ENCODE measurements around the gene SPATA13. TPM values are rescaled to one million over a fixed set of nuclear protein-coding genes. Genes with fewer than 3 reads are reported as not detected.

Gene SPATA13
- total RNA-seq, 1 donor from 2014 or later = 20.1 TPM

DNA sequence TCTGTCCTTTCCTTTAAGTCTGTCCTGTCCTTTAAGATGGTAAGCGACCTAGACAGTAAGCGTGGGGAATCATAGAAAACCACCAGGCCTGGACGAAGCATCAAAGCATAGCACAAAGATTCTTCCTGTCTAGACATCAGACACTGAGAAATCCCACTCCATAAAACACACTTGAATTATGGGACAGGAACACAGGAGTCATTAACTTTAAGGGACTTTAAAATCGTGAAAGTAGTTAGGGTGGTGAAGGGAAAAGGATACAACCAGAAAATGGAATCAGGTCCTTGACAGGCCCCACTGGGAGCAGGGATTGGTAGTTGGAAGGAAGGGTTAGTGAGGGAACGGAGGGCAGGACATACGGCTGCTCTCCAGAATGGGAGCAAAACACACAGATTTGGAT is 117.2 kb downstream of the SPATA13 start:
- no peak overlapping the region for H3K4me3 ChIP-seq
- no peak for DNase-seq (ENCODE audit: extremely low spot score in 2 of 2)
- H3K27me3 ChIP-seq = no peaks in the 10 kb centered on the region
- no peak overlapping the region for H3K27ac ChIP-seq
- no peak for TF ChIP-seq POLR2A (IDR thresholded peaks at IDR 0.05)
- no peak for TF ChIP-seq POLR2AphosphoS5 (IDR thresholded peaks at IDR 0.05; ENCODE audit: insufficient read depth in 1 of 2, low read depth in 1 of 2)
- TF ChIP-seq, protein P1, sequence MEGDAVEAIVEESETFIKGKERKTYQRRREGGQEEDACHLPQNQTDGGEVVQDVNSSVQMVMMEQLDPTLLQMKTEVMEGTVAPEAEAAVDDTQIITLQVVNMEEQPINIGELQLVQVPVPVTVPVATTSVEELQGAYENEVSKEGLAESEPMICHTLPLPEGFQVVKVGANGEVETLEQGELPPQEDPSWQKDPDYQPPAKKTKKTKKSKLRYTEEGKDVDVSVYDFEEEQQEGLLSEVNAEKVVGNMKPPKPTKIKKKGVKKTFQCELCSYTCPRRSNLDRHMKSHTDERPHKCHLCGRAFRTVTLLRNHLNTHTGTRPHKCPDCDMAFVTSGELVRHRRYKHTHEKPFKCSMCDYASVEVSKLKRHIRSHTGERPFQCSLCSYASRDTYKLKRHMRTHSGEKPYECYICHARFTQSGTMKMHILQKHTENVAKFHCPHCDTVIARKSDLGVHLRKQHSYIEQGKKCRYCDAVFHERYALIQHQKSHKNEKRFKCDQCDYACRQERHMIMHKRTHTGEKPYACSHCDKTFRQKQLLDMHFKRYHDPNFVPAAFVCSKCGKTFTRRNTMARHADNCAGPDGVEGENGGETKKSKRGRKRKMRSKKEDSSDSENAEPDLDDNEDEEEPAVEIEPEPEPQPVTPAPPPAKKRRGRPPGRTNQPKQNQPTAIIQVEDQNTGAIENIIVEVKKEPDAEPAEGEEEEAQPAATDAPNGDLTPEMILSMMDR (IDR thresholded peaks at IDR 0.05) = no peak
- H3K36me3 ChIP-seq = no peaks in the 10 kb centered on the region
- H3K4me1 ChIP-seq = peaks cover 2% of the 10 kb centered on the region
- no peaks in the 10 kb centered on the region for H3K9me3 ChIP-seq
- intact Hi-C loops (cut with DNase I) = no loop called here

DNA sequence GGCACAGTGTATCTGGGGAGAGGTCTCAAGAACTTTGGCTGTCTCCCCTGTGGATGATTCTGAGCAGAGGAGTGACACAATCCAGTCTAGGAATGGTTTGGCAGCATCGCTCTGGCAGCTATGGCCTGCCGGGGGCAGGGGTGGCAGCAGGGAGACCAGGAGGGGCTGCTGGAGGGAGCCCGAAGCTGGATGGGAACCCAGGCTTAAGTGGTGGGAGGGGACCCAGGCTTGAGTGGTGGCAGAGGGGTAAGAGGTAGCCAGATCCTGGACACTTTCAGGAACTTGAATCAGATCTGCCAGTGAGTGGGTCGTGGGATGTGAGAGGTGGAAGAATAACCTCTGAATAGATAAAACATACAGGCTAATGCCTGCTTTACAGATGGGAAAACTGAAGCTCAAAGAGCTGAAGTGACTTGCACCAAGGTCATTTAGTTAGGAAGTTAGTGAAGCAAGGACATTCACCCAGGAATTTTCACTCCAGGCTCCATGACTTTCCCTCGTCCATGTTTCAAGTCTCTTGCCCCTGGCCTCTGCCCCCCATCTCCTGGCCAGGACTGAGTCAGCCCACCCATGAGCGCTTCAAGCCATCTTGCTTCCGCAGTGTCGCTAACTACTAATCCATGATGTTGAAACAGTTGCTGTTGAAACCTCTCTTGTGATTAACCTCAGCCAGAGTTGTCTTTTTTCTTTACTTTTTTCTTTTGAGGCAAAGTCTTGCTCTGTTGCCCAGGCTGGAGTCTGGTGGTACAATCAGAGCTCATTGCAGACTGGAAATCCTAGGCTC is 119.0 kb downstream of the SPATA13 start:
- H3K4me3 ChIP-seq = no peak overlapping the region
- no peaks in the 10 kb centered on the region for H3K36me3 ChIP-seq
- no peaks in the 10 kb centered on the region for H3K9me3 ChIP-seq
- no peak for DNase-seq (ENCODE audit: extremely low spot score in 2 of 2)
- H3K27ac ChIP-seq = no peak overlapping the region
- H3K4me1 ChIP-seq = no peaks in the 10 kb centered on the region
- H3K27me3 ChIP-seq = no peaks in the 10 kb centered on the region
- intact Hi-C loops (cut with DNase I) = no loop called here
- TF ChIP-seq POLR2A (IDR thresholded peaks at IDR 0.05) (no peak), POLR2AphosphoS5 (IDR thresholded peaks at IDR 0.05; ENCODE audit: insufficient read depth in 1 of 2, low read depth in 1 of 2) (no peak)
- TF ChIP-seq, protein P1 (IDR thresholded peaks at IDR 0.05) = no peak

DNA sequence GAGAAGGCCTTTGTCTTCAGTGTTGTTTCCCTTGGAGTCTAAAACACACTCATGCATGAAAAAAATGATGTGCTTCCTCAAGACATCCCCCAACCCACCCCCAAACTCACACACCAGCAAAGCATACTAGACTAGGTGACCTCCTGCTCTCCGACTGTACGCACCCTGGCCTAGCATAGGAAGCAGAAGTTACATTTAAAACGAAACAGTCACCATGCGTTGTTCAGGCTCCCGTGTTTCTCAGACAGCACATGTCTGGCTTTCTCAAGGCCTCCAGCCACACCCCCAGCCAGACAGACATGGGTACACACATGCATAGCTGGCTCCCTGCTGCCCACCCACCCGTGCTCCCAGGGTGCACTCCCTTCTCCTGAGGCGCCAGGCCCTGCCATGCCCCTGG is 120.2 kb downstream of the SPATA13 start:
- no peak for DNase-seq (ENCODE audit: extremely low spot score in 2 of 2)
- Histone ChIP-seq H3K36me3 (no peaks in the 10 kb centered on the region), H3K27me3 (no peaks in the 10 kb centered on the region), H3K27ac (no peak overlapping the region), H3K9me3 (no peaks in the 10 kb centered on the region), H3K4me1 (no peaks in the 10 kb centered on the region), H3K4me3 (no peak overlapping the region)
- TF ChIP-seq, protein P1 (IDR thresholded peaks at IDR 0.05) = no peak
- TF ChIP-seq POLR2A (IDR thresholded peaks at IDR 0.05) (no peak), POLR2AphosphoS5 (IDR thresholded peaks at IDR 0.05; ENCODE audit: insufficient read depth in 1 of 2, low read depth in 1 of 2) (no peak)
- intact Hi-C loops (cut with DNase I) = no loop called here

DNA sequence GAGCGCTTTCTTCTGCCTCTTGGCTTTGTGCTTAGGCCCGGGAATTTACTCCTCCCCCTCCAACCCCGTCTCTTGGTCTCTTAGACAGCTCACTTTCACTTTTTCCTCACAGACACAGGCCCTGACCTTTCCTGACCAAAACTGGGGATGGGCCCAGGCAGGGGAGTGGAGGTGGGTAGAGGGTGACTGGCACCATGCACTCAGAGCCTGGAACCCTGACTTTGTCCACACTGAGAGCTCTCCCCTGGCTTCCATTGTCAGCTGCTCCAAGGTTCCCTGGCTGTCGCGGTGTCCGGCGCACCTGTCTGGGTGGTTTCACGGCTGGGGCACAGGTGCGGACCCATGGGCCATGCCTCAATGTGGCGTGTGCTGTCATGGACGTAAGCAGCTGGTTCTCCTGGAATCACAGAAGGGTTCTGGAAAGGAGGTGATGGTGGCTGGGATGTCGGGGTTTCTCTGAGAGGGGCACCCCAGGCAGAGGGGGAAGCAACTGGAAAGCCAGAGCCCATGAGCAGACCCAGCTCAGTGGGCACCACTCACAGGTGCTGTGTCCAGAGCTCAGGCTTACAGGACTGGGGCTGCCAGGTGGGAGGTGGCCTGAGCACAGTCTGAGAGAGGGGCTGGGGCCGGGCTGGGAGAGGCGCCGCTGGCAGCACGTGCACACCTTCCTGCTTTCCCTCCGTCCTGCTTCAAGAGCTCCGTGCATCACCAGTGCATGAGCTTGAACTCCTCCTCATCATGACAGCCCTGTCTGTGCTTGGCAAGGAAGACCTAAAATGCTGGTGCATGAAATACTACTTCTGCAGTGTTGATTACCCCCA is 120.9 kb downstream of the SPATA13 start:
- TF ChIP-seq, protein P1 (IDR thresholded peaks at IDR 0.05) = no peak
- TF ChIP-seq POLR2AphosphoS5 (IDR thresholded peaks at IDR 0.05; ENCODE audit: insufficient read depth in 1 of 2, low read depth in 1 of 2) (no peak), POLR2A (IDR thresholded peaks at IDR 0.05) (no peak)
- no peak overlapping the region for H3K4me3 ChIP-seq
- no peak overlapping the region for H3K27ac ChIP-seq
- no peaks in the 10 kb centered on the region for H3K4me1 ChIP-seq
- intact Hi-C loops (cut with DNase I) = no loop called here
- DNase-seq (ENCODE audit: extremely low spot score in 2 of 2) = no peak
- H3K9me3 ChIP-seq = no peaks in the 10 kb centered on the region
- peaks cover 0 to 7% of the 10 kb centered on the region in 2 donors for H3K36me3 ChIP-seq
- H3K27me3 ChIP-seq = no peaks in the 10 kb centered on the region

All from vagina (tissue), 2 donors.